Stimulated activated CD8-positive, alpha-beta memory T cell treated with anti-CD3 and anti-CD28 coated beads, Interleukin-4, amount 100 ng/mL, for 4 hours (primary cell): ENCODE results near the gene TACR2.
A peak's percentile ranks its signal among the peaks of the same experiment; 100 is the strongest.

Experiments
- DNase-seq, 2 donors: peaks; one replicate each; pipeline ENCODE4 v3.0.0-alpha.2; 2020; ENCODE audit warnings: low read depth in 2 of 2, low spot score in 1 of 2

TACR2 gene

GRCh38 chr10:69421611-69422308 is 5.0 kb upstream of the TACR2 start:
- DNase-seq = no peak

GRCh38 chr10:69419744-69420126 is 3.0 kb upstream of the TACR2 start:
- no peak for DNase-seq

GRCh38 chr10:69419096-69419743 is 2.5 kb upstream of the TACR2 start:
- DNase-seq = no peak

- DNase-seq = no peak
Observed at GRCh38 chr10:69418052-69418752, 1.5 kb upstream of the TACR2 start.

- no peak for DNase-seq
Observed at GRCh38 chr10:69417542-69417941, 824 bp upstream of the TACR2 start.

- DNase-seq = no peak
Observed at GRCh38 chr10:69415951-69416350, 767 bp downstream of the TACR2 start.

- no peak for DNase-seq
Observed at GRCh38 chr10:69415049-69415448, 1.7 kb downstream of the TACR2 start.

- DNase-seq = no peak
Observed at GRCh38 chr10:69414036-69415018, 2.4 kb downstream of the TACR2 start.

GRCh38 chr10:69413221-69413865 is 3.4 kb downstream of the TACR2 start:
- no peak for DNase-seq

- DNase-seq = no peak
Observed at GRCh38 chr10:69412232-69412790, 4.4 kb downstream of the TACR2 start.

GRCh38 chr10:69411476-69411875 is 5.2 kb downstream of the TACR2 start:
- no peak for DNase-seq

GRCh38 chr10:69410487-69410886 is 6.2 kb downstream of the TACR2 start:
- DNase-seq = no peak

GRCh38 chr10:69409968-69410367 is 6.8 kb downstream of the TACR2 start:
- no peak for DNase-seq

GRCh38 chr10:69409176-69409495 is 7.6 kb downstream of the TACR2 start:
- DNase-seq = no peak

- DNase-seq = peak; percentile 71 to 80
Observed at GRCh38 chr10:69408318-69409175, 8.2 kb downstream of the TACR2 start.

- DNase-seq = no peak
Observed at GRCh38 chr10:69407621-69408301, 9.0 kb downstream of the TACR2 start.

GRCh38 chr10:69406816-69407580 is 9.7 kb downstream of the TACR2 start:
- no peak for DNase-seq

GRCh38 chr10:69406302-69406811 is 10.4 kb downstream of the TACR2 start:
- DNase-seq = no peak
